IMR-90 (cell line): ENCODE data around the gene MMP23B. TPM values are rescaled to one million over a fixed set of nuclear protein-coding genes. Genes with fewer than 3 reads are reported as not detected.

Experiments
- ATAC-seq: fragments of 200-7000 bp; cut with Tn5 transposase; 2 replicates; pipeline ENCODE4 v1.9.1; 2020; ENCODE audit warnings: low read depth, mild to moderate bottlenecking, moderate library complexity
- BruUV-seq: library from RNA; stranded (reverse); fragments of 400-500 nt; replicated peaks from 2 replicates; lab custom pipeline; 2021; lab: Mats Ljungman, UMichigan
- CTCF ChIA-PET: fragments of 300-600 bp; formaldehyde crosslinking; extraction: SDS; loops from one replicate; lab custom pipeline; 2021; ENCODE audit warnings: antibody characterized with exemption; lab: Yijun Ruan, JAX
- POLR2A ChIA-PET: fragments of 300-600 bp; sonication (Branson Sonifier 250); formaldehyde crosslinking; loops from one replicate; lab custom pipeline; 2022; ENCODE audit warnings: antibody characterized with exemption; ENCODE audit not compliant: unreplicated experiment; lab: Charles Lee
- DNase-seq: peaks from one replicate; pipeline ENCODE4 v3.0.0; 2013
- H2AFZ ChIP-seq: replicated peaks from 2 replicates; pipeline ENCODE3; 2013; ENCODE audit warnings: low read length, mild to moderate bottlenecking; ENCODE audit not compliant: poor library complexity
- H2AK5ac ChIP-seq: 2 replicates; pipeline ENCODE4 v1.6.1; 2013; ENCODE audit warnings: low read depth, low read length, inconsistent platforms
- H2AK9ac ChIP-seq: replicated peaks from 2 replicates; pipeline ENCODE3; 2013; ENCODE audit warnings: mild to moderate bottlenecking, low read depth, low read length, moderate library complexity; ENCODE audit not compliant: poor library complexity
- H2BK120ac ChIP-seq: 2 replicates; pipeline ENCODE4 v1.6.1; 2013; ENCODE audit warnings: low read depth, low read length, inconsistent platforms
- H2BK15ac ChIP-seq: 3 replicates; pipeline ENCODE4 v1.6.1; 2013; ENCODE audit warnings: low read depth, low read length, inconsistent platforms
- H2BK20ac ChIP-seq: 2 replicates; pipeline ENCODE4 v1.6.1; 2013; ENCODE audit warnings: low read depth, mild to moderate bottlenecking, inconsistent platforms, low read length, moderate library complexity
- H2BK5ac ChIP-seq: 2 replicates; pipeline ENCODE4 v1.6.1; 2013; ENCODE audit warnings: mild to moderate bottlenecking, low read depth, low read length, inconsistent platforms; ENCODE audit not compliant: poor library complexity, severe bottlenecking
- H3K14ac ChIP-seq: replicated peaks from 2 replicates; pipeline ENCODE4 v1.6.1; 2013; ENCODE audit warnings: low read depth, low read length, inconsistent platforms
- H3K18ac ChIP-seq: 2 replicates; pipeline ENCODE4 v1.6.1; 2013; ENCODE audit warnings: low read depth, low read length, control low read depth
- H3K23ac ChIP-seq: 2 replicates; pipeline ENCODE4 v1.6.1; 2013; ENCODE audit warnings: low read depth, low read length, inconsistent platforms
- H3K27ac ChIP-seq: 2 replicates; pipeline ENCODE4 v1.5.1; 2013; ENCODE audit warnings: mild to moderate bottlenecking, control low read depth, low read length; ENCODE audit not compliant: insufficient read depth
- H3K27me3 ChIP-seq: 2 replicates; pipeline ENCODE4 v1.6.1; 2013; ENCODE audit warnings: low read length; ENCODE audit not compliant: control insufficient read depth, insufficient read depth
- H3K36me3 ChIP-seq: 2 replicates; pipeline ENCODE4 v1.6.1; 2013; ENCODE audit warnings: low read length, mixed read lengths; ENCODE audit not compliant: control insufficient read depth, insufficient read depth
- H3K4ac ChIP-seq: 2 replicates; pipeline ENCODE4 v1.6.1; 2013; ENCODE audit warnings: low read depth, low read length, inconsistent platforms
- H3K4me1 ChIP-seq: 2 replicates; pipeline ENCODE4 v1.6.1; 2013; ENCODE audit warnings: low read length, mixed read lengths; ENCODE audit not compliant: control insufficient read depth, insufficient read depth
- H3K4me2 ChIP-seq: 2 replicates; pipeline ENCODE4 v1.6.1; 2013; ENCODE audit warnings: low read depth, mild to moderate bottlenecking, control low read depth, low read length, moderate library complexity
- H3K4me3 ChIP-seq: 2 replicates; pipeline ENCODE4 v1.5.1; 2013; ENCODE audit warnings: low read depth, mild to moderate bottlenecking, control low read depth, low read length, moderate library complexity; ENCODE audit not compliant: insufficient read depth
- H3K56ac ChIP-seq: 2 replicates; pipeline ENCODE4 v1.6.1; 2013; ENCODE audit warnings: low read length, inconsistent platforms; ENCODE audit not compliant: insufficient read depth; ENCODE audit errors: extremely low read depth
- H3K79me1 ChIP-seq, 2 experiments: 2 replicates each; pipeline ENCODE4 v1.6.1; 2013; ENCODE audit warnings: low read length in 2 of 2, inconsistent platforms in 1 of 2, low read depth in 1 of 2
- H3K9ac ChIP-seq: 2 replicates; pipeline ENCODE4 v1.6.1; 2013; ENCODE audit warnings: low read depth, low read length, control low read depth
- H3K9me1 ChIP-seq: 2 replicates; pipeline ENCODE4 v1.6.1; 2013; ENCODE audit warnings: low read length, inconsistent platforms; ENCODE audit not compliant: insufficient read depth
- H3K9me3 ChIP-seq: 2 replicates; pipeline ENCODE4 v1.6.1; 2013; ENCODE audit warnings: low read length; ENCODE audit not compliant: control insufficient read depth, insufficient read depth
- H4K20me1 ChIP-seq: 2 replicates; pipeline ENCODE4 v1.6.1; 2013; ENCODE audit warnings: low read length, inconsistent platforms; ENCODE audit not compliant: insufficient read depth
- H4K5ac ChIP-seq: 2 replicates; pipeline ENCODE4 v1.6.1; 2013; ENCODE audit warnings: mild to moderate bottlenecking, low read depth, low read length, control low read depth
- H4K8ac ChIP-seq, 2 experiments: 2 replicates each; pipeline ENCODE4 v1.6.1; 2013; ENCODE audit warnings: low read depth in 2 of 2, low read length in 2 of 2, control low read depth in 1 of 2, inconsistent platforms in 1 of 2
- H4K91ac ChIP-seq: 2 replicates; pipeline ENCODE4 v1.6.1; 2013; ENCODE audit warnings: low read depth, low read length, inconsistent platforms; ENCODE audit not compliant: insufficient read depth
- CTCF ChIP-seq: conservative IDR thresholded peaks from 2 replicates; pipeline ENCODE4 v1.5.1; 2012; ENCODE audit warnings: mild to moderate bottlenecking, low read depth, low read length, improper control_type of control experiment
- MAZ ChIP-seq: IDR thresholded peaks from 2 replicates; pipeline ENCODE4 v1.6.1; 2012; ENCODE audit warnings: low read depth, mild to moderate bottlenecking, low read length, improper control_type of control experiment, moderate library complexity, borderline replicate concordance
- WGBS, 2 experiments: methylation state at CpG; one replicate each; pipeline versions ENCODE4 v1.1.5 to v1.1.7; 2013; ENCODE audit warnings: missing lambda C conversion rate in 2 of 2; ENCODE audit not compliant: insufficient read length in 1 of 2; ENCODE audit errors: extremely low coverage in 2 of 2; 5-methylcytosine and 5-hydroxymethylcytosine counted together
- dilution Hi-C: fragments of 300-500 bp; cut with HindIII; formaldehyde crosslinking; loops from one replicate; pipeline ENCODE4 v1.14.3; 2018; ENCODE audit warnings: low sequenced_read_pairs; ENCODE audit not compliant: unreplicated experiment
- in situ Hi-C: fragments of 300-500 bp; cut with MboI; formaldehyde crosslinking; loops from 3 replicates; pipeline ENCODE4 v1.14.3; 2019; ENCODE audit warnings: low sequenced_read_pairs, inconsistent platforms, mixed read lengths
- intact Hi-C: fragments of 100-400 bp; cut with micrococcal nuclease; formaldehyde crosslinking; loops from 2 replicates; pipeline ENCODE4 v1.10.0; 2022
- polyA plus RNA-seq, 3 experiments: library from polyadenylated mRNA; depleted of rRNA; stranded (reverse); fragments of >200 nt; gene quantifications; 2 replicates each; pipeline ENCODE4 v1.2.3, GENCODE V29; 2012; ENCODE audit warnings: low replicate concordance in 1 of 3
- total RNA-seq: library from RNA; depleted of rRNA; stranded (reverse); fragments of >200 nt; gene quantifications from 2 replicates; pipeline ENCODE4 v1.2.3, GENCODE V29; 2012

MMP23B gene
- total and polyA plus RNA-seq, 2 of the 4 experiments (the other 2 are of a cell fraction) = 1.1 to 5.4 TPM

GRCh38 chr1:1678581-1679380 lies 46.8 kb downstream of the MMP23B start:
- Histone ChIP-seq H3K14ac (no peak overlapping the region), H2BK120ac (no peak overlapping the region), H3K79me1 (peaks cover 12 to 50% of the 10 kb centered on the region in 2 experiments), H3K9me1 (peaks cover 5% of the 10 kb centered on the region; the same call in 1 of the 2 replicates), H3K9me3 (no peaks in the 10 kb centered on the region), H3K23ac (no peak overlapping the region), H2AK9ac (no peak overlapping the region), H2BK15ac (no peak overlapping the region), H3K27me3 (no peaks in the 10 kb centered on the region), H3K9ac (no peak overlapping the region), H4K91ac (no peak overlapping the region), H2BK20ac (no peak overlapping the region), H3K4me2 (no peak overlapping the region), H2AK5ac (no peak overlapping the region), H3K4me1 (peaks cover 2% of the 10 kb centered on the region; the same call in 1 of the 2 replicates), H3K27ac (no peak overlapping the region), H3K4me3 (no peak overlapping the region), H4K5ac (no peak overlapping the region), H2BK5ac (no peak overlapping the region), H3K36me3 (peaks cover 22% of the 10 kb centered on the region), H4K8ac (no peak overlapping the region), H3K4ac (no peak overlapping the region; the same call in 1 of the 2 replicates), H4K20me1 (peaks cover 30% of the 10 kb centered on the region), H3K56ac (no peak overlapping the region), H2AFZ (no peak overlapping the region), H3K18ac (no peak overlapping the region)
- in situ Hi-C loops (no loop called here), intact Hi-C loops (no loop called here), dilution Hi-C loops (no loop called here)
- 69% methylated on average over 8 of the region's 24 CpGs; no CpG with 5 or more reads in 1 of the 2 experiments for WGBS, 2 experiments
- DNase-seq = no peak
- ATAC-seq = peak; percentile 50; the same call in 1 of the 2 replicates
- TF ChIP-seq MAZ = no peak
- TF ChIP-seq CTCF = peak; percentile 28; the same call in 1 of the 2 replicates
- POLR2A ChIA-PET = no interaction called here
- BruUV-seq = no TSS peak
- CTCF ChIA-PET = no interaction called here
